ENCODE results near the gene SLC13A3.

Gene SLC13A3

DNA sequence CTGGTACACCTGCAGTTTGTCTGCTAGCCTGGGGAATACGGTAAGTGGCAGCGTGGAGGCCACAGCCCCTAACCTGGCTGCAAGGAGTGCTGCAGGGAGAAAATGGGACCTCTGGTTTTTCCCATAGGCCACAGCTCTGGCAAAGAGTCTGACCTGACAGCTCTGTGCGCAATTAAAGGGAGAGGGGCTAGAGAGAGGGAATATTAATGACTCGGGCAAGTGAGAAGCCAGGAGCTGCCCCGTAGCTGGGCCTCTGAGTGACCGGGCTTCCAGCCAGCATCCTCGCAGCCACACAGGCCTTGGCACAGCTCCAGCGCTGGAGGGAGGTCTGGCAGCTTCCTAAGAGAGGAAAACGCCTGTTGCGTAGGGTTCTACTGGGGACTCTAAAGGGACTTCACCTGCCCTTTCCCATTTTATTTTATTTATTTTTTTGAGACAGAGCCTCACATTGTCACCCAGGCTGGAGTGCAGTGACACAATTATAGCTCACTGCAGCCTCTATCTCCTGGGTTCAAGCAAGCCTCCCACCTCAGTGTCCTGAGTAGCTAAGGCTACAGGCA is 82.6 kb downstream of the SLC13A3 start:
- H3K4me2 ChIP-seq (ENCODE audit: low read depth, low read length, poor library complexity, severe bottlenecking): no peak overlapping the region
- TF ChIP-seq, protein P1, sequence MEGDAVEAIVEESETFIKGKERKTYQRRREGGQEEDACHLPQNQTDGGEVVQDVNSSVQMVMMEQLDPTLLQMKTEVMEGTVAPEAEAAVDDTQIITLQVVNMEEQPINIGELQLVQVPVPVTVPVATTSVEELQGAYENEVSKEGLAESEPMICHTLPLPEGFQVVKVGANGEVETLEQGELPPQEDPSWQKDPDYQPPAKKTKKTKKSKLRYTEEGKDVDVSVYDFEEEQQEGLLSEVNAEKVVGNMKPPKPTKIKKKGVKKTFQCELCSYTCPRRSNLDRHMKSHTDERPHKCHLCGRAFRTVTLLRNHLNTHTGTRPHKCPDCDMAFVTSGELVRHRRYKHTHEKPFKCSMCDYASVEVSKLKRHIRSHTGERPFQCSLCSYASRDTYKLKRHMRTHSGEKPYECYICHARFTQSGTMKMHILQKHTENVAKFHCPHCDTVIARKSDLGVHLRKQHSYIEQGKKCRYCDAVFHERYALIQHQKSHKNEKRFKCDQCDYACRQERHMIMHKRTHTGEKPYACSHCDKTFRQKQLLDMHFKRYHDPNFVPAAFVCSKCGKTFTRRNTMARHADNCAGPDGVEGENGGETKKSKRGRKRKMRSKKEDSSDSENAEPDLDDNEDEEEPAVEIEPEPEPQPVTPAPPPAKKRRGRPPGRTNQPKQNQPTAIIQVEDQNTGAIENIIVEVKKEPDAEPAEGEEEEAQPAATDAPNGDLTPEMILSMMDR (conservative IDR thresholded peaks at IDR 0.05; ENCODE audit: low read length): no peak
- TF ChIP-seq EZH2phosphoT487 (IDR thresholded peaks at IDR 0.05; ENCODE audit: borderline replicate concordance): no peak
- H3K9me3 ChIP-seq (ENCODE audit: insufficient read depth, low read depth, low read length): no peaks in the 10 kb centered on the region
- peaks cover 6% of the 10 kb centered on the region for H3K4me1 ChIP-seq (ENCODE audit: insufficient read depth, low read length, poor library complexity, severe bottlenecking)
- no peak overlapping the region for H3K4me3 ChIP-seq (ENCODE audit: low read length, poor library complexity, severe bottlenecking)
- H4K20me1 ChIP-seq (ENCODE audit: insufficient read depth, low read length, poor library complexity, severe bottlenecking): no peaks in the 10 kb centered on the region
- no peaks in the 10 kb centered on the region for H3F3A ChIP-seq (ENCODE audit: low read depth)
- H3K79me2 ChIP-seq (ENCODE audit: insufficient read depth, low read length): no peaks in the 10 kb centered on the region
- no peak overlapping the region for H3K9ac ChIP-seq (ENCODE audit: low read depth, low read length, poor library complexity, severe bottlenecking)
- no peaks in the 10 kb centered on the region for H3K27me3 ChIP-seq (ENCODE audit: insufficient read depth, low read length, poor library complexity, severe bottlenecking)
- no peak overlapping the region for H2AFZ ChIP-seq (ENCODE audit: low read length)
- no peaks in the 10 kb centered on the region for H3K9me2 ChIP-seq (replicated peaks; ENCODE audit: low read depth, low read length)
- no peaks in the 10 kb centered on the region for H3K36me3 ChIP-seq (ENCODE audit: insufficient read depth, low read length)

DNA sequence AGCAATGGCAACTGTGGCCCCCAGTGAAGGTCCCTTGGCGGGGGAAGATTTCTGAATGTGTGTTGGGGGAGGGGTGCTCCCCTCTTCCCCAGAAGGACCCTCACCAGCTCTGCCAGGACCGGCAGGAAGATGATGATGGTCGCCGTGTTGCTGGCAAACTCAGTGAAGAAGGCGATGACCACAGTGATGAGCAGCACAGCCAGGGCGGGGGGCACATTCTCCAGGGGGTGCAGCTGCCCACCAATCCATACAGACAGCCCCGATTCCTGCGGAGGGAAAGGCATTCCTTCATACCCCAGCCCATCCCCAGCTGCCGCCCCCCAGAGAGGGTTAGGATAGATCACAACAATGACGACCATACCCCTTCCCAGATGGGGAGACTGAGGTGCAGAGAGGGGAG is 85.1 kb downstream of the SLC13A3 start:
- Histone ChIP-seq H3K36me3 (ENCODE audit: insufficient read depth, low read length) (no peaks in the 10 kb centered on the region), H3K9ac (ENCODE audit: low read depth, low read length, poor library complexity, severe bottlenecking) (no peak overlapping the region), H3K27me3 (ENCODE audit: insufficient read depth, low read length, poor library complexity, severe bottlenecking) (no peaks in the 10 kb centered on the region), H4K20me1 (ENCODE audit: insufficient read depth, low read length, poor library complexity, severe bottlenecking) (no peaks in the 10 kb centered on the region), H2AFZ (ENCODE audit: low read length) (no peak overlapping the region), H3K4me2 (ENCODE audit: low read depth, low read length, poor library complexity, severe bottlenecking) (no peak overlapping the region), H3K4me1 (ENCODE audit: insufficient read depth, low read length, poor library complexity, severe bottlenecking) (peaks cover 17% of the 10 kb centered on the region), H3K9me3 (ENCODE audit: insufficient read depth, low read depth, low read length) (no peaks in the 10 kb centered on the region), H3K9me2 (replicated peaks; ENCODE audit: low read depth, low read length) (no peaks in the 10 kb centered on the region), H3K4me3 (ENCODE audit: low read length, poor library complexity, severe bottlenecking) (no peak overlapping the region), H3F3A (ENCODE audit: low read depth) (no peaks in the 10 kb centered on the region), H3K79me2 (ENCODE audit: insufficient read depth, low read length) (no peaks in the 10 kb centered on the region)
- TF ChIP-seq, protein P1 (conservative IDR thresholded peaks at IDR 0.05; ENCODE audit: low read length): no peak
- no peak for TF ChIP-seq EZH2phosphoT487 (IDR thresholded peaks at IDR 0.05; ENCODE audit: borderline replicate concordance)

DNA sequence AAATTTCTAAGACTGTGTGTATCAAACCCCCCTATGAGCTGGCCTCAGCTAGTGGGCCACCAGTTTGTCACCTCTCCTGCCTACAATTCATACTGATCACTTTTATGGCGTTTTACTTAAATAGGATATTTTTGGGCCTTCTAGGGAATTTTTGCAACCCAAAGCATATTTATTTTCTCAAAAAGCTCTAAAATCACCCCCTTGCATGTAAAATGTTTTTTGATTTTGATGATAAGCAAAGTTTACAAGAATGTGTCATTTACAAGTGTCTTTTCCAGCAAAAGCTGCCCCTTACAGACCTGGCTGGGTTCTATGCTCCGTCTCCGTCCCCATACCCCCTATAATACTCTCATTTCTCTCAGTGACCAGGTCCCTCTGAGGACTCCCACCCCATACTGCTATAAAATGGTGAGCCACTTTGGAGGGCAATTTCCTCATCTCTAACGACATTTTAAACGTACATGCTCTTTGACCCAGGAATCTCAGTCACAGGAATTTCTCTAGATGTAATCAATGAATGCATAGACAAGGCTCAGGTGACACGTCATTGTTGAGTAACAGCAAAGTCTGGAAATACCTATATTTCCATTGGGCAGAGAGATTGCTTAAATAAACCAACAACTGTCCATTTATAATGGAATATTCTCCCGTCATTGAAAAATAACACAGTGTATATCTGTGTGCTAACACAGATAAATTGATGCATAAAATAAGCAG is 86.9 kb downstream of the SLC13A3 start:
- no peak overlapping the region for H3K4me3 ChIP-seq (ENCODE audit: low read length, poor library complexity, severe bottlenecking)
- H3K9me2 ChIP-seq (replicated peaks; ENCODE audit: low read depth, low read length): no peaks in the 10 kb centered on the region
- H2AFZ ChIP-seq (ENCODE audit: low read length): no peak overlapping the region
- no peak overlapping the region for H3K4me2 ChIP-seq (ENCODE audit: low read depth, low read length, poor library complexity, severe bottlenecking)
- H3K36me3 ChIP-seq (ENCODE audit: insufficient read depth, low read length): no peaks in the 10 kb centered on the region
- TF ChIP-seq, protein P1 (conservative IDR thresholded peaks at IDR 0.05; ENCODE audit: low read length): no peak
- no peaks in the 10 kb centered on the region for H3K27me3 ChIP-seq (ENCODE audit: insufficient read depth, low read length, poor library complexity, severe bottlenecking)
- H4K20me1 ChIP-seq (ENCODE audit: insufficient read depth, low read length, poor library complexity, severe bottlenecking): no peaks in the 10 kb centered on the region
- no peaks in the 10 kb centered on the region for H3F3A ChIP-seq (ENCODE audit: low read depth)
- H3K9ac ChIP-seq (ENCODE audit: low read depth, low read length, poor library complexity, severe bottlenecking): no peak overlapping the region
- H3K9me3 ChIP-seq (ENCODE audit: insufficient read depth, low read depth, low read length): no peaks in the 10 kb centered on the region
- H3K4me1 ChIP-seq (ENCODE audit: insufficient read depth, low read length, poor library complexity, severe bottlenecking): peaks cover 32% of the 10 kb centered on the region
- H3K79me2 ChIP-seq (ENCODE audit: insufficient read depth, low read length): no peaks in the 10 kb centered on the region
